ENCODE measurements around the gene GBF1. TPM values are rescaled to one million over a fixed set of nuclear protein-coding genes. Genes with fewer than 3 reads are reported as not detected.

Gene GBF1
- total RNA-seq, 1 donor from 2014 or later = 36.3 TPM

DNA sequence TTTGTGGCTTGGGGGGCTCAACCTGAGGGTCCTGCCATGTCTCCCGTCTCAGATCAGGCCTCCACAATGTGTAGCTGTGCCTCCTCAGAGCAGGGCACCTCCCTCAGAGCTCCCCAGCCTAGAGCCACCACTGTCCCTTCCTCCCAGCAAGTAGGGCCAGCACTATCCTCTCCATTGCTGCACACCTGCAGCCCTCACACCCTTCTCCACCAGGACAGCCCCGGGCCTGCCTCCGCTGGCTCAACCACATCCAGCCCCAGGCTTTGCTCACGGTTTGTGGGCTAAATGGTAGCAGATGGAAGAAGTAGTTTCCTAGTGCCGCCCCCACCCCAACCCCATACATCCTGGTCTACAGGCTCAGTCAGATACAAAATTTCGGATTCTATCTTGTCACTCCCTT is 160.3 kb downstream of the GBF1 start:
- TF ChIP-seq, protein P1, sequence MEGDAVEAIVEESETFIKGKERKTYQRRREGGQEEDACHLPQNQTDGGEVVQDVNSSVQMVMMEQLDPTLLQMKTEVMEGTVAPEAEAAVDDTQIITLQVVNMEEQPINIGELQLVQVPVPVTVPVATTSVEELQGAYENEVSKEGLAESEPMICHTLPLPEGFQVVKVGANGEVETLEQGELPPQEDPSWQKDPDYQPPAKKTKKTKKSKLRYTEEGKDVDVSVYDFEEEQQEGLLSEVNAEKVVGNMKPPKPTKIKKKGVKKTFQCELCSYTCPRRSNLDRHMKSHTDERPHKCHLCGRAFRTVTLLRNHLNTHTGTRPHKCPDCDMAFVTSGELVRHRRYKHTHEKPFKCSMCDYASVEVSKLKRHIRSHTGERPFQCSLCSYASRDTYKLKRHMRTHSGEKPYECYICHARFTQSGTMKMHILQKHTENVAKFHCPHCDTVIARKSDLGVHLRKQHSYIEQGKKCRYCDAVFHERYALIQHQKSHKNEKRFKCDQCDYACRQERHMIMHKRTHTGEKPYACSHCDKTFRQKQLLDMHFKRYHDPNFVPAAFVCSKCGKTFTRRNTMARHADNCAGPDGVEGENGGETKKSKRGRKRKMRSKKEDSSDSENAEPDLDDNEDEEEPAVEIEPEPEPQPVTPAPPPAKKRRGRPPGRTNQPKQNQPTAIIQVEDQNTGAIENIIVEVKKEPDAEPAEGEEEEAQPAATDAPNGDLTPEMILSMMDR (conservative IDR thresholded peaks at IDR 0.05; ENCODE audit: low read depth, low read length) = no peak
- no peak overlapping the region for H3K4me3 ChIP-seq (ENCODE audit: low read depth, low read length)
- no peak for DNase-seq (ENCODE audit: low read depth)

- no peak overlapping the region for H3K4me3 ChIP-seq (ENCODE audit: low read depth, low read length)
- TF ChIP-seq, protein P1 (conservative IDR thresholded peaks at IDR 0.05; ENCODE audit: low read depth, low read length) = no peak
- no peak for DNase-seq (ENCODE audit: low read depth)
Measured at GRCh38 chr10:102406815-102407214, 161.5 kb downstream of the GBF1 start.

DNA sequence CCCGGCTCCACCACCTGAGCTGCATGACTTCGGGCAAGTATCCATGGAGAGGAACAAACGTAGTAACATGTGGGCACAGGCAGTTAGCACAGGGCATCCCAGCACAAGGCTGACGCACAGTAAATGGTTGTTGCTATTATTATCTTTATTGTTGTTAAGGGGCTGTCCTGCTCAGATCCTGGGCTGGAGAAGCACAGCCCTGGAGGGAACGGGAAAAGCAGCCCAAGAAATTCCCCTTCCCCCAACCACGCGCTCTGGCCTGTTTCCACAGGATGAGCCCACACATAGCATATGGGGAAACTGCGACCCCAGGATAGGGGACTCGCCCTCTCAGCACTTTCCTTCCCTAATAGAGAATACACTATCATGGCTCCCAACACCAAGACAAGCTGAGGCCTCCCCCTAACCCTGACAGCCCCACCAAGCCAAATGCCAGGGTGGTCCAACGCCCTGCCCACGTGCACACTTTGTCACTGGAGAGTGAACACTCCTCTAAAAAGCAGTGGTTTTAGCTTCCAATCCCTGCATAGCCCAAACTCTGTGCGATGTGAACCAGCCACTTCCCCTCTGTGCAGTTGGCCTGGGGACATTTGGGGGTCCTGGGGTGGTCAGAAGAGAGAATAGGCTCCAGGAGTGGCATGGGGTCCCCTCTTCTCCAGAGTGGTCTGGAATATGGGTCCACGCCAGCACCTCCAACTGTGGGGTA is 162.2 kb downstream of the GBF1 start:
- H3K4me3 ChIP-seq (ENCODE audit: low read depth, low read length) = no peak overlapping the region
- DNase-seq (ENCODE audit: low read depth) = no peak
- TF ChIP-seq, protein P1 (conservative IDR thresholded peaks at IDR 0.05; ENCODE audit: low read depth, low read length) = no peak

- H3K4me3 ChIP-seq (ENCODE audit: low read depth, low read length) = no peak overlapping the region
- TF ChIP-seq, protein P1 (conservative IDR thresholded peaks at IDR 0.05; ENCODE audit: low read depth, low read length) = no peak
- no peak for DNase-seq (ENCODE audit: low read depth)
Measured at GRCh38 chr10:102408131-102408727, 162.9 kb downstream of the GBF1 start.

GRCh38 chr10:102408728-102409603 is 163.6 kb downstream of the GBF1 start:
- peak overlapping the region; percentile 42 for H3K4me3 ChIP-seq (ENCODE audit: low read depth, low read length)
- no peak for DNase-seq (ENCODE audit: low read depth)
- TF ChIP-seq, protein P1 (conservative IDR thresholded peaks at IDR 0.05; ENCODE audit: low read depth, low read length) = no peak

- H3K4me3 ChIP-seq (ENCODE audit: low read depth, low read length) = peak overlapping the region; percentile 41
- TF ChIP-seq, protein P1 (conservative IDR thresholded peaks at IDR 0.05; ENCODE audit: low read depth, low read length) = no peak
Measured at GRCh38 chr10:102409604-102410428, 164.5 kb downstream of the GBF1 start.

More at GRCh38 chr10:102409604-102410428, 164.5 kb downstream of the GBF1 start:
- no peak for DNase-seq (ENCODE audit: low read depth)

All from epithelial cell of proximal tubule (primary cell).